Stomach (tissue), 9 donors: ENCODE measurements around the gene PRPS1L1. TPM values are rescaled to one million over a fixed set of nuclear protein-coding genes. Genes with fewer than 3 reads are reported as not detected.
A peak's percentile ranks its signal among the peaks of the same experiment; 100 is the strongest.

Experiments used
- DNase-seq, 2 donors: peaks; one replicate each; pipeline versions ENCODE4 v3.0.0 to v3.0.0-alpha.2; 2013 to 2019
- H3K27ac ChIP-seq, 5 donors: fragments of 200-600 bp in 4 of 5; sonication (generic) in 4 of 5; one replicate each; pipeline ENCODE4 v1.5.1; 2013 to 2019; ENCODE audit warnings: mild to moderate bottlenecking in 1 of 5, moderate library complexity in 1 of 5
- H3K27me3 ChIP-seq, 3 donors: fragments of 200-600 bp; sonication (generic); one replicate each; pipeline ENCODE4 v1.5.1; 2017 to 2019; ENCODE audit warnings: mixed run types in 1 of 3
- H3K36me3 ChIP-seq, 4 donors: fragments of 200-600 bp; sonication (generic); 1 replicate in 3 of 4; 2 replicates in 1 of 4; pipeline ENCODE4 v1.5.1; 2016 to 2019
- H3K4me1 ChIP-seq, 4 donors: fragments of 200-600 bp; sonication (generic); one replicate each; pipeline ENCODE4 v1.5.1; 2016 to 2019
- H3K4me3 ChIP-seq, 4 donors: fragments of 200-600 bp; sonication (generic) in 3 of 4; one replicate each; pipeline ENCODE4 v1.5.1; 2016 to 2019; ENCODE audit warnings: mild to moderate bottlenecking in 1 of 4
- H3K9me3 ChIP-seq, 4 donors: fragments of 200-600 bp; sonication (generic); one replicate each; pipeline ENCODE4 v1.5.1; 2016 to 2019
- EP300 ChIP-seq: sonication (generic); formaldehyde crosslinking; IDR thresholded peaks from one replicate; pipeline ENCODE4 v1.6.1; 2017; ENCODE audit warnings: antibody characterized with exemption
- POLR2A ChIP-seq, 4 donors: fragments of 450-650 bp; IDR thresholded peaks; one replicate each; pipeline ENCODE4 v1.6.1; 2016; ENCODE audit warnings: antibody characterized with exemption in 4 of 4, control low read depth in 2 of 4, mild to moderate bottlenecking in 1 of 4, moderate library complexity in 1 of 4
- POLR2AphosphoS5 ChIP-seq, 3 donors: sonication (generic); formaldehyde crosslinking; IDR thresholded peaks; one replicate each; pipeline ENCODE4 v1.6.1; 2016; ENCODE audit warnings: antibody characterized with exemption in 3 of 3
- WGBS, 5 donors: extraction: QIAGEN DNeasy Blood & Tissue Kit in 3 of 5; methylation state at CpG; one replicate each; pipeline versions ENCODE4 v1.1.5 to v1.1.7; 2013 to 2018; 5-methylcytosine and 5-hydroxymethylcytosine counted together
- intact Hi-C: fragments of 100-400 bp; cut with DNase I; formaldehyde crosslinking; loops from one replicate; pipeline ENCODE4 v1.15.1; 2023; ENCODE audit warnings: low total_unique reads
- polyA plus RNA-seq, 3 donors: library from polyadenylated mRNA; stranded (reverse); fragments of 200-250 nt; gene quantifications; one replicate each; pipeline ENCODE4 v1.2.3, GENCODE V29; 2013
- total RNA-seq, 5 donors: library from RNA; depleted of rRNA; stranded (reverse); fragments of >200 nt; gene quantifications; one replicate each; pipeline versions ENCODE4 v1.1.0 to v1.2.3, GENCODE V29; 2014 to 2016
- TF ChIP-seq, protein P1 (sequence below), 7 experiments: fragments of 450-650 bp in 4 of 7; fragments of 200-600 bp in 3 of 7; sonication (generic) in 3 of 7; IDR thresholded peaks; one replicate each; pipeline ENCODE4 v1.5.1; 2016 to 2019; ENCODE audit warnings: antibody characterized with exemption in 7 of 7, control low read depth in 2 of 7, mild to moderate bottlenecking in 1 of 7
- donor health status: healthy with polysubstance abuse.
- donor health status: Bipolar disorder and iron deficiency.
- donor health status: healthy.

PRPS1L1 gene
- total and polyA plus RNA-seq, 8 donors = not detected

DNA sequence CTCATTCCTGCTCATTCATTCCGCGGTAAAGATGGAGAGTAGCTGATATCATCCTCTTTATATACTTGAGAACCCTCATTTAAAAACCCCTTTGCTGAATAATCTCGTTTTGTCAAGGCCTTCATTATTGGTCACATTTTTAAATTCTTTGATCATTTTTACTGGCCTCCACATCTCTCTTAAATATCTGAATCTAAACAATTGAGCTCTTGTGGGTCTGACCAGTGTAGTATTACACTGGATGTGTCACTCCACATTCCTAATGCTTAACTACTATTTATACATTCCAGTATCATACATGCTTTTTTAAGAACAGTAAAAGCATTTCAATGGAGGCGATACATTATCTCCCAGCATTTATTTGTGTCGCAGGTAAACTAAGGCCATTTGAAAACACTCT is 12.6 kb upstream of the PRPS1L1 start:
- peak in 1 of 2 donors; percentile 15 for DNase-seq
- Histone ChIP-seq H3K4me1 (no peaks in the 10 kb centered on the region), H3K36me3 (no peaks in the 10 kb centered on the region), H3K27me3 (no peaks in the 10 kb centered on the region), H3K9me3 (no peaks in the 10 kb centered on the region), H3K4me3 (no peak overlapping the region), H3K27ac (no peak overlapping the region)
- 54 to 69% (median 62%) methylated on average over 5 of the region's 5 CpGs for WGBS, 5 donors
- intact Hi-C loops = no loop called here
- no peak for TF ChIP-seq EP300
- TF ChIP-seq POLR2AphosphoS5 (IDR thresholded peaks at IDR 0.05) = no peak
- TF ChIP-seq, protein P1, sequence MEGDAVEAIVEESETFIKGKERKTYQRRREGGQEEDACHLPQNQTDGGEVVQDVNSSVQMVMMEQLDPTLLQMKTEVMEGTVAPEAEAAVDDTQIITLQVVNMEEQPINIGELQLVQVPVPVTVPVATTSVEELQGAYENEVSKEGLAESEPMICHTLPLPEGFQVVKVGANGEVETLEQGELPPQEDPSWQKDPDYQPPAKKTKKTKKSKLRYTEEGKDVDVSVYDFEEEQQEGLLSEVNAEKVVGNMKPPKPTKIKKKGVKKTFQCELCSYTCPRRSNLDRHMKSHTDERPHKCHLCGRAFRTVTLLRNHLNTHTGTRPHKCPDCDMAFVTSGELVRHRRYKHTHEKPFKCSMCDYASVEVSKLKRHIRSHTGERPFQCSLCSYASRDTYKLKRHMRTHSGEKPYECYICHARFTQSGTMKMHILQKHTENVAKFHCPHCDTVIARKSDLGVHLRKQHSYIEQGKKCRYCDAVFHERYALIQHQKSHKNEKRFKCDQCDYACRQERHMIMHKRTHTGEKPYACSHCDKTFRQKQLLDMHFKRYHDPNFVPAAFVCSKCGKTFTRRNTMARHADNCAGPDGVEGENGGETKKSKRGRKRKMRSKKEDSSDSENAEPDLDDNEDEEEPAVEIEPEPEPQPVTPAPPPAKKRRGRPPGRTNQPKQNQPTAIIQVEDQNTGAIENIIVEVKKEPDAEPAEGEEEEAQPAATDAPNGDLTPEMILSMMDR (IDR thresholded peaks at IDR 0.05) = no peak
- no peak for TF ChIP-seq POLR2A (IDR thresholded peaks at IDR 0.05)

DNA sequence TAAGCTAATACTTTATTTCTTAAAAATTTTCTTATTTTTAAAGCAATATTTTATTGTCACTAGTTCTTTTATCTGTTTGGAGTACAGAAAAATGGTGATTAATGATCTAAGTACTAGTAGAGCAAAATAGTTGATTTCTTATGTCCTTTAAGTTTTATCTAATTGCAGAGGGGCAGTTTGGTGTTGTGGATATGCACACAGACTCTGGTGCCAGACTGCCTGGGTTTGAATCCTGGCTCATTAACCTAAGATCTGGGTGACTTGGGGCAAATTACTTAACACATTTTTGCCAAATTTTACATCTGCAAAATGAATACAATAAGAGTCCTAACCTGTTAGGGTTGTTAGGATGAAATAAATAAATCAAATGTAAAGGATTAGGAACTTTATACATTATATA is 10.7 kb upstream of the PRPS1L1 start:
- intact Hi-C loops = no loop called here
- no peak for DNase-seq
- H3K4me1 ChIP-seq = no peaks in the 10 kb centered on the region
- no peak for TF ChIP-seq EP300
- TF ChIP-seq, protein P1 (IDR thresholded peaks at IDR 0.05) = no peak
- no peak for TF ChIP-seq POLR2A (IDR thresholded peaks at IDR 0.05)
- no peak for TF ChIP-seq POLR2AphosphoS5 (IDR thresholded peaks at IDR 0.05)
- no peaks in the 10 kb centered on the region for H3K9me3 ChIP-seq
- no peaks in the 10 kb centered on the region for H3K36me3 ChIP-seq
- H3K4me3 ChIP-seq = no peak overlapping the region
- no peaks in the 10 kb centered on the region for H3K27me3 ChIP-seq
- no peak overlapping the region for H3K27ac ChIP-seq

DNA sequence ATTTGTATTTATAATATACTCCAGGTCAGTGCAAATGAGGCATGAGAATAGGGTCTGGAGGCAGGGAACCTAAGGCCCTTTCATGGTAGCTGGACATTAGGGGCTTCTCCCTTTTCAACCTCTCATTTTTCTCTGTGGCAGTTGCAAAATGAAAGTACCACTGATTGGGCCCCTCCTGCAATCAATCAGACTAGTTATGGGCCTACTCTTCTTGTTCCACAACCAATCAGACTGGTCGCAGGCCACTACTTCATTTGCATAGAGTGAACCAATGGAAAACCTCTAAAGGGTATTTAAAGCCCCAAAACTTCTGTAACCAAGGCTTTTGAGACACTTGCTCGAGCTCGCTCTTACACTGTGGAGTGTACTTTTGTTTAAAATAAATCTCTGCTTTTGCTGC is 10.0 kb upstream of the PRPS1L1 start:
- TF ChIP-seq, protein P1 (IDR thresholded peaks at IDR 0.05) = no peak
- TF ChIP-seq POLR2AphosphoS5 (IDR thresholded peaks at IDR 0.05) (no peak), EP300 (no peak), POLR2A (IDR thresholded peaks at IDR 0.05) (no peak)
- H3K4me1 ChIP-seq = no peaks in the 10 kb centered on the region
- H3K36me3 ChIP-seq = no peaks in the 10 kb centered on the region
- no peak overlapping the region for H3K4me3 ChIP-seq
- DNase-seq = no peak
- no peaks in the 10 kb centered on the region for H3K9me3 ChIP-seq
- no peaks in the 10 kb centered on the region for H3K27me3 ChIP-seq
- WGBS, 5 donors = 88 to 97% (median 95%) methylated on average over 3 of the region's 3 CpGs
- intact Hi-C loops = no loop called here
- no peak overlapping the region for H3K27ac ChIP-seq

DNA sequence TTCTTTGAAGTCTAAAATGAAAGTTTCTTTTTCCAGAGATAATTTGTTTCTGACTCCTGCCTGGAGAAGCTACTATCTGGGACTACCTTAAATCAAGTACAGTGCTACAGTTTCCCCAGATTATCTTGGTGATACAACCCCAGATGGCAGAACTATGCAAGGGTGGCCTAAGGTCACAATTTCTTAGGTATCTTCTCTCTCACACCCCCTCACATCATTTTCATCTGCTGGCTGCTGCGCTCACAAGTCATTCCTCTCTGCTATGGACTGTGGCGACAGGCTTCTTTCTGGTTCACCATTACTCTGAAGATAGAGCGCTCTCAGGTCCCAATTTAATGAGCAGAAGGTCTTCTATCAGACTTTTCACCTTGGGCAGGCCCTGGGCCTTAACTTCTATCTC is 9.1 kb upstream of the PRPS1L1 start:
- WGBS, 5 donors = 90 to 100% (median 98%) methylated on average over 3 of the region's 3 CpGs
- Histone ChIP-seq H3K27me3 (no peaks in the 10 kb centered on the region), H3K4me1 (no peaks in the 10 kb centered on the region), H3K36me3 (no peaks in the 10 kb centered on the region), H3K4me3 (no peak overlapping the region), H3K27ac (no peak overlapping the region), H3K9me3 (no peaks in the 10 kb centered on the region)
- TF ChIP-seq, protein P1 (IDR thresholded peaks at IDR 0.05) = no peak
- TF ChIP-seq POLR2A (IDR thresholded peaks at IDR 0.05) (no peak), POLR2AphosphoS5 (IDR thresholded peaks at IDR 0.05) (no peak), EP300 (no peak)
- intact Hi-C loops = no loop called here
- DNase-seq = no peak
